ES-I3 (cell line): ENCODE results near the gene MYLK4.

ENCODE experiments used
- H3K36me3 ChIP-seq: 2 replicates; pipeline ENCODE4 v1.6.1; 2013; ENCODE audit warnings: mild to moderate bottlenecking, low read length, control low read depth, moderate library complexity; ENCODE audit not compliant: insufficient read depth
- H3K4me1 ChIP-seq: 2 replicates; pipeline ENCODE4 v1.6.1; 2013; ENCODE audit warnings: mild to moderate bottlenecking, control low read depth, low read length; ENCODE audit not compliant: insufficient read depth
- H3K9ac ChIP-seq: 2 replicates; pipeline ENCODE4 v1.6.1; 2013; ENCODE audit warnings: low read depth, mild to moderate bottlenecking, low read length, moderate library complexity
- H3K9me3 ChIP-seq: 2 replicates; pipeline ENCODE4 v1.6.1; 2013; ENCODE audit warnings: mild to moderate bottlenecking, low read length, moderate library complexity; ENCODE audit not compliant: control insufficient read depth, insufficient read depth

The MYLK4 gene

DNA sequence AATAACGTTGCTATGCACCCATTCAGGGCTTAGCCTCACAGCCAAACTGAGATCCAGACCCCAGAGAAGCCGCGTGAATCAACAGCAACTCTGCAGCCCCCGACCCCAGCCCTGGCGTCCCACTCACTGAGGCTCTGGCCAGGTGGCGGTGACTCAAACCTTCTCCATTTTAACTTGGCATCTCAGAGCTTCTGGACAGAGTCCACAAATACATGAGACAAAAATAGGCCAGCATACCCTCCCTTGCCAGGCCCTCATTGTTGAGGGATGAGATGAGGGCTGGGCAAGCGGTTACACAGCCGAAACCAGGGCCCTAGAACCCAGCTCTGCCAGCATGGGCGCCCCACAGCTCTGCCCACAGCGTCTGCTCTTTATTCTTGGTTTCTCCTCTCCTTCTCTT is 118.4 kb downstream of the MYLK4 start:
- Histone ChIP-seq H3K9me3 (no peaks in the 10 kb centered on the region), H3K9ac (no peak overlapping the region), H3K36me3 (no peaks in the 10 kb centered on the region), H3K4me1 (no peaks in the 10 kb centered on the region; the same call in 1 of the 2 replicates)

DNA sequence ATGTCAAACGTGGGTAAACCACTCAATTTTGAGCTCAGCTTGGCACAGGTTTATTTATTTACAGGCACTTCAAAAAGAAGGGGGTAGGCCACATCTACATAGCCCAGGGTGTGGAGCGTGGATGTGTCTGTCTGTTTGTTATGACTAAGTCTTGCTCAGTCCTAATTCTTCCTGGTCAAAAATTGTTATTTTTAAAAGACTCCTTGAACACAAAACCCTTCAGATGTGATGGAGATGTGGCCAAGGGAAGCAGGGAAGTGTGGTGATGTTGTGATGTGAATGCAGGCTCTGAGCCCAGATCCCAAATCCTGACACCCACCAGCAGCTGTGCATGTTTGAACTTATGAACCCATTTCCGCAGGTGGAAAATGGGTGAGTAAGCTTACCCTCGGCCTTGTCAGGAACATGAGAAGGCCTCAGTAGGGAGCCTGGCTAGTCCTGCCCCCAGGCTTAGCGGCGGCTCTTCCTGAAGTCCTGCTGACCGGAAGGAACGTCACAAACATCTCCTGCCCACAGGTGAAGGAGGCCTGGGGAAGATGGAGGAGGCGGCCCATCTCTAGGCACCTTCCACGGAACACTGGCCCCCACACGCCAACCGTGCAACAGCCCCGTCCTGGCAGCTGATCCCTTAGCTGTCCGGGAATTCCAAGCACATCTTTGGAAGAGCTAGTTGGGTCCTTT is 119.7 kb downstream of the MYLK4 start:
- H3K9ac ChIP-seq = no peak overlapping the region

DNA sequence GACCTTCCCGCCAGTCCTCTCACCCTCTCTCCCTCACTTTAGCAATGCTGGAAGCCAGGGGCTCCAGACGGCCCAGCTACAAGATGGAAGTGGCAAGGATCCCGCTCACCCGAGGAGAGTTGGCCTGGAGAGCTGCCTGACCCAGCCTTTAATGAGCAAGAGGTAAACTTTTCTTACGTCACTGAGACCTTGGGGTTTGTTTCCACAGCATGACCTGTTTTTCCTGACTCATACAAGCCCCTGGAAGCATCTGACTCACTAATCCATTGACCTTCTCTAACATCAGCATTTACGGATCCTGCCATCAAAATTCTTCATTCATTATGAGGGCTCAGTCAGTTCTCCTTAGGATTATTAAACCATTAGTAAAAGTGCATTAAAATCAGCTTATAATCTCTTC is 120.4 kb downstream of the MYLK4 start:
- no peaks in the 10 kb centered on the region for H3K9me3 ChIP-seq
- no peak overlapping the region for H3K9ac ChIP-seq
- H3K36me3 ChIP-seq = no peaks in the 10 kb centered on the region
- H3K4me1 ChIP-seq = no peaks in the 10 kb centered on the region; the same call in 1 of the 2 replicates

More for the DNA sequence above, 119.7 kb downstream of the MYLK4 start:
- Histone ChIP-seq H3K9me3 (no peaks in the 10 kb centered on the region), H3K36me3 (no peaks in the 10 kb centered on the region), H3K4me1 (no peaks in the 10 kb centered on the region; the same call in 1 of the 2 replicates)

DNA sequence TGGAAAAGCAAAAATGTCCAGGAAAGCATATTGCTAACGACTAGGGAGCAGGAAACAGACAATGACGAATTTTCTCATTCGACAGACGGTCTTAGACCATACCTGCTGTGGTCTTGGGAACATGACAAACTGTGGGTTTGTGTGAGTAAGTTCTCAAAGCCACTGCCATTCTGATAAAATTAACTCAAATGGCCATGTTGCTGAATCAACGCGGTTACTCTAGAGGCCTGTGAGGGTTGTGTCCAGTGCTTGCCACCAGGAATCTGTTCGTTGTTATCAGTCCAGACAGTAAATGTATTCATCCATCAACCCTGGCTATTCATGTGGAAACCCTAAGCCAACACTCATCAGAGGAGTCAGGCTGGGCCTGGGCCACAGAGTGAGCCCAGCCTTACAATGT is 124.3 kb downstream of the MYLK4 start:
- Histone ChIP-seq H3K9me3 (no peaks in the 10 kb centered on the region), H3K9ac (no peak overlapping the region), H3K36me3 (no peaks in the 10 kb centered on the region), H3K4me1 (no peaks in the 10 kb centered on the region; the same call in 1 of the 2 replicates)

DNA sequence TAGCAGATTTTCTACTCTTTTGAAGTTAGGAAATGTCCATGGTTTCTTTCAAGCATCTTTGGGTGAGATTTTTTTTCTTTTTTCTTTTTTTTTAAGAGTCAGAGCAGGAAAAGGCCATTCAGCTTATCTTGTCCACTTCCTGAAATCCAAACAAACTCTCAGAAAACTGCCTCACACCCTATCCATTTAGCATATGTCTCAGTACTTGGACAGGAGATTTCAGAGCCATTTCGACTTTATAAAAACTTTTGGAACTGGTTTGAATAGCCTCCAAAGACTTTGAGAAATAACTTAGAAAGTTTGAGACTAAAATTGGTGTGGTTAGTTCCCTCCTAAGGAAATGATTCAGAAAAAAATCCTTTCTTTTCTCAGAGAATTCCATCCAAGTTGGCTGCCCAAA is 125.1 kb downstream of the MYLK4 start:
- Histone ChIP-seq H3K9me3 (no peaks in the 10 kb centered on the region), H3K4me1 (no peaks in the 10 kb centered on the region), H3K9ac (no peak overlapping the region), H3K36me3 (no peaks in the 10 kb centered on the region)

DNA sequence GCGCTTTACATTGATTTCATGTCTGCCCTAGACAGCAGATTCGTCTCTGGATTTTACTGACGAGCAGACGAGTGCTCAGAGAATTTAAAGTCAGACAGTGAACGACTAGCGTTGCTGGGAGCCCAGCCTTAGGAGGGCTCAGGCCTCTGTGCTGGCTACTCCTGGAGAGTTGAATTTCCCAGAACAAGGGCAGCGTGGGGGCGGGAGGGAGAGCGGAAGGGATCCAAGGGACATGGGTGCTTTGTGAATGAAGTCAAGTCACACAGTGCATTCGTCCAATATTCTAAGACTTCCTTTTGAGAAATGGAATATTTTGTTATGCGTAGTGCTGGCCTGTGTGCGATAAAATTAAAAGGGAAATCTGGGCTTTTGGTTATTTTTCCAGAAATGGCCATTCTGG is 126.5 kb downstream of the MYLK4 start:
- Histone ChIP-seq H3K4me1 (no peaks in the 10 kb centered on the region), H3K36me3 (no peaks in the 10 kb centered on the region), H3K9me3 (no peaks in the 10 kb centered on the region), H3K9ac (no peak overlapping the region)

DNA sequence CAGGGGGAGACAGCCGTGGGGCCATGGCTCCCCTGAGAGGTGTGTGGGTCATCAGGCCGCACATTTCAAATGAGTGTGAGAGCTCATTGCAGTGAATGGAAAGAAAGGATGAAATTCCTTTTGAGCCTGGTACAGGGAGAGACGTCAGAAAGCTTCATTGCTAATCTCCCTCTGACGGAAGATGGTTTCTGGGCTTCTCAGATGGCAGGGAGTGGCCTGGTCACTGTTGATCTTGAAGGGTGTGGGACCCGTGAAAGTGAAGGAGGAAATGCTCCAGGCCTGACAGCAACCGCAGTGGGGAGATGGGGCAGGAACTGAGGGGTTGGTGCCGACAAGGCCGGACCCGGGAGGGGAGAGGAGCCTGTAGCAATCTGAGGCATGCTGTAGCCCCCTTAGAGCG is 127.4 kb downstream of the MYLK4 start:
- H3K36me3 ChIP-seq = no peaks in the 10 kb centered on the region
- H3K4me1 ChIP-seq = no peaks in the 10 kb centered on the region
- no peaks in the 10 kb centered on the region for H3K9me3 ChIP-seq
- no peak overlapping the region for H3K9ac ChIP-seq

DNA sequence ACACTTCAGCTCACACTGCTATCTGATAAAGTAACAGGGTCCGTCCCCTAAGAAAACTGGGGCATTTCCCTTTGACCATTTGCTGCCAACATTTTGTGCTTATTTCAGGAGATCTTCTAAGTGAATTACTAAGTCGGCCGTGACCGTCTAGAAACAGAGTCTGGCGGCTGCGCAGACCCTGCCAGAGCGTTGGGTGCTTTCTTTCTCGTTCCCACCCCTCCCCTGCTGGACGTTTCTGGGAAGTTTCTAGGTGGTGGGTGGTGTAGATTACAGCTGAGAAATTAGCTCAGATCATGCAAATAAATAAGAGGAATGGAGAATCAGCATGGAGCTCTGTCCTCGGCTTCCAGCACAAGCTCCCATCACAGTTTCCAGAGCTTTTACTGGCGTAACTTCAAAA is 128.1 kb downstream of the MYLK4 start:
- no peaks in the 10 kb centered on the region for H3K36me3 ChIP-seq
- no peak overlapping the region for H3K9ac ChIP-seq
- H3K9me3 ChIP-seq = no peaks in the 10 kb centered on the region
- H3K4me1 ChIP-seq = no peaks in the 10 kb centered on the region

DNA sequence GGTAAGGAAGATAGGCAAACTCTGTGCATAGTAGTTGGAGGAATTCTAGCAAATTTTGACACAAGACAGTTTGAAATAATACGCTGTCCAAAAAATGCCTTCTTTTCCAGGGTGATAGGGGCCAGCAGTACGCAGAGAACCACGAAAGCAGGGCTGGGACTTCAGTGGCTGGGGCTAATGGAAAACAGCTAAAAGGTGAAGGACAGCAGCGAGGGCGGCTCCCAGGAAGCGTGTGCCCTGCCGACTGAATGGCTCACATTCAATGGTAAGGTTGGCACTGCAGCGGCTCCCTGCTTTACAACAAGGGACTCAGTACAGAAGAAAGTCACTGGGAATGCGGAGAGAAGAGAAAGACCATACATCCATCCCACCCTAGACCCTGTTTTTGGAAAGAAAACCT is 131.1 kb downstream of the MYLK4 start:
- H3K9me3 ChIP-seq = no peaks in the 10 kb centered on the region
- no peaks in the 10 kb centered on the region for H3K4me1 ChIP-seq
- H3K36me3 ChIP-seq = no peaks in the 10 kb centered on the region
- H3K9ac ChIP-seq = no peak overlapping the region

DNA sequence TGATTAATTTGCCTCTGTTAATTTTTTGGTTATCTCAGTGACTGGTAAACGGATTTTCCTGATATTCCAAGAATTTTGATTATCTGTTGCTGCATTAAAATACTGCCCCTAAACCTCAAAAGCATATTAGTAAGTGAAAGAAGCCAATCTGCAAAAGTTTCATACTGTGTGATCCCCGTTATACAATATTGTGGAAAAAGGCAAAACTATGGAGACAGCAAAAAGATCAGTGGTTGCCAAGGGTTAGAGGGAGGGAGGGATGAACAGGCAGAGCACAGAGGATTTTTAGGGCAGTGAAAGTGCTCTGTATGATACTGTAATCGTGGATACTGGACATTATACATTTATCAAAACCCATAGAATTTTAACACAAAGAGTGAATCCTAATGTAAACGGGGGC is 133.0 kb downstream of the MYLK4 start:
- Histone ChIP-seq H3K36me3 (no peaks in the 10 kb centered on the region), H3K4me1 (no peaks in the 10 kb centered on the region), H3K9me3 (no peaks in the 10 kb centered on the region; the same call in 1 of the 2 replicates), H3K9ac (no peak overlapping the region)

DNA sequence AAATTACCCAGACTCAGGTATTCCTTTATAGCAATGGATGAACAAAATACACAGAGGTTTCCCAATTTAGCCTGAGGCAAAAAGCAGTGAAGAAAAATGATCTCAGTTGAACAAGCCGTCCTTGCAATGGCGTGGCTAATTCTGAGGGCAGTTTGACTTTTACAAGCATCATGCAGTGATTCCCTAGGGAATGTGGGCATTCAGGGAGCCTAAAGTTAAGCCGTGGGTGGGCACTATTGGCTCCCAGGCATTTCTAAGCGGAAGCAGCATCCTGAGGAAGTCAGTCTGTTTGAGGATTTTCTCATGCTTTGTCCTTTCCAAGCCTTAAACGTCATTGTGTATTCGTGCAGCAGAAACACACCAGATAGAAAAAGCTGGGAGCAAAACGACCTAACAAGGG is 133.9 kb downstream of the MYLK4 start:
- no peaks in the 10 kb centered on the region for H3K36me3 ChIP-seq
- no peaks in the 10 kb centered on the region; the same call in 1 of the 2 replicates for H3K9me3 ChIP-seq
- H3K4me1 ChIP-seq = no peaks in the 10 kb centered on the region
- no peak overlapping the region for H3K9ac ChIP-seq

DNA sequence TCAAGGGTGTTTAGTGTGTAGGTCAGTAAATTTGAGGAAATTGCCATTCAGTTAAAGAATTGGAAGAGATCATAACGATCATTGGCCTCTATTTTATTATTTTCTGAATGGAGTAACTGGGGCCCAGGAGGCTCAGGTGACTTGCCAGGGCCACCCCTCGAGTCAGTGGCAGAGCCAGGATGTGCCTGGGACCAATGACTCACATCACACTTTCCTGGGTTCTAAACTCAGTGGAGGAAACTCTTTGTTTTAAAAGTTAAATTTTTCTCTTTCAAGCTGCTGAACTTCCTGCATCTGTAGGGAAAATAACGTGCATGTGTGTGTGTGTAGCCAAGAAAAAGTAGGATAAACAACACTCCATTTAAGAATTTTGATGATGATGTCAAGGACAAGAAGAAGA is 135.5 kb downstream of the MYLK4 start:
- Histone ChIP-seq H3K9ac (no peak overlapping the region), H3K36me3 (no peaks in the 10 kb centered on the region), H3K4me1 (no peaks in the 10 kb centered on the region), H3K9me3 (no peaks in the 10 kb centered on the region; the same call in 1 of the 2 replicates)

DNA sequence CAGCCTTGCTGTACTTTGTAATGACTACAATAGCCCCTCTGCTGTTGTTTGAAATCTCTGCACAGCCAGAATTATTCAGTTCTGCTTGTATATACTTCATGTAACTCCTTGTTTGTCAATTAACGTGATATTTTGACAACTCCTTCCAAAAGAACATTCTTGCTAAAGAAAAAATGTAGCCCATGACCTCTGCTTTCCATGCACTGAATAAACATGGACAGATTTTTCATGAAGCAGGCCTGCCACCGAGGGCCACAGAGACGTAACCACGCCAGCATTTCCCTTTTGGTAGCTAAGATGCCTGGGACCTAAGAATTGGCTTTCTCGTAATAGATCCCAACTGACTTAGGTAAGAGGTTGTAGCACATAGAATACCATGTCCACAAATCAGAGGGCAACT is 135.9 kb downstream of the MYLK4 start:
- Histone ChIP-seq H3K36me3 (no peaks in the 10 kb centered on the region), H3K9me3 (no peaks in the 10 kb centered on the region; the same call in 1 of the 2 replicates), H3K9ac (no peak overlapping the region), H3K4me1 (no peaks in the 10 kb centered on the region)

DNA sequence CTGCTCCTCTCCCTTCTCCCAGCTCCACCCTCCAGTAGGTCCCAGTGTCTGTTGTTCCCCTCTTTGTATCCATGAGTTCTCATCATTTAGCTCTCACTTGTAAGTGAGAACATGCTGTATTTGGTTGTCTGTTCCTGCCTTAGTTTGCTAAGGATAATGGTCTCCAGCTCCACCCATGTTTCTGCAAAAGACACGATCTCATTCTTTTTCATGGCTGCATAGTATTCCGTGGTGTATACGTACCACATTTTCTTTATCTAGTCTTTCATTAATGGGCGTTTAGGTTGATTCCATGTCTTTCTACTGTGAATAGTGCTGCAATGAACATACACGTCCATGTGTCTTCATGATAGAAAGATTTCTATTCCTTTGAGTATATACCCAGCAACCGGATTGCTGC is 136.6 kb downstream of the MYLK4 start:
- Histone ChIP-seq H3K9ac (no peak overlapping the region), H3K4me1 (no peaks in the 10 kb centered on the region)

More for the DNA sequence above, 136.6 kb downstream of the MYLK4 start:
- no peaks in the 10 kb centered on the region for H3K36me3 ChIP-seq
- no peaks in the 10 kb centered on the region; the same call in 1 of the 2 replicates for H3K9me3 ChIP-seq
